HEK293 (cell line): ENCODE results near the gene GGA1.

Experiments used
- CTCF ChIA-PET: fragments of 350-600 bp; formaldehyde crosslinking; extraction: SDS; loops from one replicate; lab custom pipeline; 2021; ENCODE audit warnings: antibody characterized with exemption; lab: Yijun Ruan, JAX
- POLR2A ChIA-PET: fragments of 300-600 bp; formaldehyde crosslinking; extraction: SDS; loops from one replicate; lab custom pipeline; 2020; ENCODE audit warnings: antibody characterized with exemption, inconsistent platforms; lab: Yijun Ruan, JAX
- H3K27ac ChIP-seq: fragments of 200-500 bp; sonication (Bioruptor generic); 2 replicates; pipeline ENCODE4 v1.5.1; 2014; ENCODE audit warnings: low read depth, low read length, control low read depth, inconsistent platforms; ENCODE audit errors: extremely low read depth
- H3K36me3 ChIP-seq, 2 experiments: fragments of 200-500 bp in 1 of 2; sonication (Bioruptor generic) in 1 of 2; 1 replicate in 1 of 2; 2 replicates in 1 of 2; pipeline ENCODE4 v1.5.1; 2014 to 2017; ENCODE audit warnings: inconsistent platforms in 2 of 2, low read length in 2 of 2; ENCODE audit not compliant: control insufficient read depth in 2 of 2, insufficient read depth in 1 of 2
- H3K4me1 ChIP-seq: fragments of 200-500 bp; sonication (Bioruptor generic); 2 replicates; pipeline ENCODE4 v1.5.1; 2014; ENCODE audit warnings: mild to moderate bottlenecking, low read length, inconsistent platforms; ENCODE audit not compliant: control insufficient read depth, insufficient read depth
- H3K4me3 ChIP-seq: 2 replicates; pipeline ENCODE4 v1.5.1; 2011; ENCODE audit warnings: low read depth, mild to moderate bottlenecking, control low read depth, low read length, moderate library complexity
- H3K9me3 ChIP-seq: fragments of 200-500 bp; sonication (Bioruptor generic); 2 replicates; pipeline ENCODE4 v1.5.1; 2014; ENCODE audit warnings: low read depth, low read length, inconsistent platforms; ENCODE audit not compliant: control insufficient read depth, insufficient read depth
- BCL11A ChIP-seq: fragments of 450-650 bp; formaldehyde crosslinking; IDR thresholded peaks from 2 replicates; pipeline ENCODE4 v1.5.1; 2016; ENCODE audit warnings: low read depth, missing biosample characterization, missing genetic modification characterization
- FEZF1 ChIP-seq: fragments of 450-650 bp; formaldehyde crosslinking; IDR thresholded peaks from 2 replicates; pipeline ENCODE4 v1.5.1; 2016; ENCODE audit warnings: missing biosample characterization, missing genetic modification characterization
- HIC1 ChIP-seq: fragments of 450-650 bp; formaldehyde crosslinking; IDR thresholded peaks from 2 replicates; pipeline ENCODE4 v1.5.1; 2016; ENCODE audit warnings: missing biosample characterization, missing genetic modification characterization
- KLF1 ChIP-seq: fragments of 450-650 bp; formaldehyde crosslinking; IDR thresholded peaks from 2 replicates; pipeline ENCODE4 v1.5.1; 2016; ENCODE audit warnings: missing biosample characterization, missing genetic modification characterization
- MZF1 ChIP-seq: fragments of 450-650 bp; formaldehyde crosslinking; IDR thresholded peaks from 2 replicates; pipeline ENCODE4 v1.5.1; 2017; ENCODE audit warnings: missing biosample characterization, missing genetic modification characterization, borderline replicate concordance
- PRDM4 ChIP-seq: fragments of 450-650 bp; formaldehyde crosslinking; IDR thresholded peaks from 2 replicates; pipeline ENCODE4 v1.5.1; 2017; ENCODE audit warnings: missing biosample characterization, missing genetic modification characterization
- ZBTB6 ChIP-seq: fragments of 450-650 bp; formaldehyde crosslinking; IDR thresholded peaks from 2 replicates; pipeline ENCODE4 v1.5.1; 2017; ENCODE audit warnings: missing biosample characterization, missing genetic modification characterization
- ZBTB8A ChIP-seq: fragments of 450-650 bp; formaldehyde crosslinking; IDR thresholded peaks from 2 replicates; pipeline ENCODE4 v1.5.1; 2016; ENCODE audit warnings: missing biosample characterization, missing genetic modification characterization
- ZFP3 ChIP-seq: fragments of 450-650 bp; formaldehyde crosslinking; IDR thresholded peaks from 2 replicates; pipeline ENCODE4 v1.5.1; 2016; ENCODE audit warnings: low read depth, missing biosample characterization, missing genetic modification characterization
- ZNF121 ChIP-seq: fragments of 450-650 bp; formaldehyde crosslinking; IDR thresholded peaks from 2 replicates; pipeline ENCODE4 v1.5.1; 2016; ENCODE audit warnings: missing biosample characterization, missing genetic modification characterization
- ZNF280D ChIP-seq: fragments of 450-650 bp; formaldehyde crosslinking; IDR thresholded peaks from 2 replicates; pipeline ENCODE4 v1.5.1; 2016; ENCODE audit warnings: missing biosample characterization, missing genetic modification characterization
- ZNF302 ChIP-seq: fragments of 450-650 bp; formaldehyde crosslinking; IDR thresholded peaks from 2 replicates; pipeline ENCODE4 v1.5.1; 2016; ENCODE audit warnings: missing biosample characterization, missing genetic modification characterization, low read depth
- ZNF580 ChIP-seq: fragments of 450-650 bp; formaldehyde crosslinking; IDR thresholded peaks from 2 replicates; pipeline ENCODE4 v1.5.1; 2016; ENCODE audit warnings: missing biosample characterization, missing genetic modification characterization
- ZNF600 ChIP-seq: fragments of 450-650 bp; formaldehyde crosslinking; IDR thresholded peaks from 2 replicates; pipeline ENCODE4 v1.5.1; 2016; ENCODE audit warnings: missing biosample characterization, missing genetic modification characterization
- ZNF707 ChIP-seq: fragments of 450-650 bp; formaldehyde crosslinking; IDR thresholded peaks from 2 replicates; pipeline ENCODE4 v1.5.1; 2016; ENCODE audit warnings: missing biosample characterization, missing genetic modification characterization
- ZNF768 ChIP-seq: fragments of 450-650 bp; formaldehyde crosslinking; IDR thresholded peaks from 2 replicates; pipeline ENCODE4 v1.5.1; 2018; ENCODE audit warnings: missing biosample characterization, mild to moderate bottlenecking, missing genetic modification characterization

The GGA1 gene

GRCh38 chr22:37659897-37660708 lies 51.5 kb downstream of the GGA1 start (continued):
- no peak for TF ChIP-seq ZNF302 (tag by site-specific recombination)
- TF ChIP-seq ZNF121 (tag by site-specific recombination) = peak; percentile 89
- TF ChIP-seq ZNF580 (tag by site-specific recombination) = peak; percentile 75; the same call in 1 of the 2 replicates
- TF ChIP-seq ZNF707 (tag by site-specific recombination) = no peak
- TF ChIP-seq HIC1 (tag by site-specific recombination) = peak; percentile 63; the same call in 1 of the 2 replicates
- TF ChIP-seq BCL11A (tag by site-specific recombination) = peak; percentile 64
- TF ChIP-seq KLF1 (tag by site-specific recombination) = peak; percentile 33

GRCh38 chr22:37660709-37661045 lies 52.0 kb downstream of the GGA1 start:
- Histone ChIP-seq H3K36me3 (peaks cover 3 to 19% of the 10 kb centered on the region in 2 experiments; a peak in 2 of 3 replicates), H3K27ac (peak overlapping the region; percentile 40), H3K9me3 (no peaks in the 10 kb centered on the region), H3K4me1 (peaks cover 12% of the 10 kb centered on the region), H3K4me3 (peak overlapping the region; percentile 8)
- ChIA-PET POLR2A (interaction anchor here (0.6 to 6.5 kb wide), 10 partner anchors 11 to 108 kb away, joined by 4 to 85 read pairs (median 8); partner anchors contain the start of genes GGA1, LGALS1, NOL12 and SH3BP1), CTCF (interaction anchor here (0.6 to 7.0 kb wide), 10 partner anchors 11 to 112 kb away, joined by 3 to 138 read pairs (median 8); partner anchors contain the start of gene LGALS1)
- TF ChIP-seq MZF1 (tag by site-specific recombination) (no peak), ZFP3 (tag by site-specific recombination) (peak; percentile 39; the same call in 1 of the 2 replicates), ZNF600 (tag by site-specific recombination) (peak; percentile 70), ZBTB8A (tag by site-specific recombination) (0 out of 2 replicates have a peak, but pooled peaks have one; percentile 10), KLF1 (tag by site-specific recombination) (no peak), FEZF1 (tag by site-specific recombination) (no peak), PRDM4 (0 out of 2 replicates have a peak, but pooled peaks have one; percentile 20), ZNF768 (tag by site-specific recombination) (peak; percentile 56; the same call in 1 of the 2 replicates), ZNF580 (tag by site-specific recombination) (peak; percentile 79), ZBTB6 (no peak), ZNF280D (tag by site-specific recombination) (no peak)
